NCI-H2029 (cell line): ENCODE results near the gene NKAIN1.
"Not testable (repeated sequence)": the region's sequence is repeated elsewhere in the genome, so short reads cannot be mapped to it uniquely, and the experiment has no call there.

Source experiments
- DNase-seq: peaks from one replicate; lab custom pipeline; 2025; lab: John Stamatoyannopoulos, UW

NKAIN1 gene

DNA sequence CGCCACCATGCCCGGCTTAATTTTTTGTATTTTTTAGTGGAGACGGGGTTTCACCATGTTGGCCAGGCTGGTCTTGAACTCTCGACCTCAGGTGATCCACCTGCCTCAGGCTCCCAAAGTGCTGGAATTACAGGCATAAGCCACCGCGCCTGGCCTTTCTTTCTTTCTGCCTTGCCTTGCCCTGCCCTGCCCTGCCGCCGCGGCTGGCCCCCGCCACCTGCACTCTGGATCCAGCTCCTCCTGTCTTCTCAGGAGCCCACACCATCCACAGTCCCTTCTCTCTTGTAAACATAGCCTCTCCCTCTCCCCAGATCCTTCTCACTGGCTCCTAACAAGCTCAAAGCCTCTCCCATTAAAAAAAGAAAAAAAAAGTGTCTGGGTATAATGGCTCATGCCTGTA is 44.4 kb downstream of the NKAIN1 start:
- not testable (repeated sequence) for DNase-seq

DNA sequence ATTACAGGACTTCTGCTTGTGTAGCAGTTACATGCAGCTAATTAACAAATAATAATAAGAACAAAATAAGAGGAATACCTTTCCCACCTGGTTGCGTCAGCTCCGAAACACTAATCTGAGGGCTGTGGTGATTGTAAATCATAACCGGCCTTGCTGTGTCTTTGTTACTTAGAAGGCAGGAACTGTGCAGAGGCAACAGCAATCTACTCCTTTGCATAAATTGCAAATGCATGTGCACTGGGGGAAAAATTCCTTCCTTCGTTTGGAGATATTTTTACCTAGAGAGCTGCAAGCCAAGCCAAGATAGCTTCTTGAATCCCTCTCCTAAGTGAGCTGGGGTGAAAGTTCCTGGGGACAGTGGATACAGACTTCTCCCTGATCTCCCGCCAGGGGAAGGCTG is 46.0 kb downstream of the NKAIN1 start:
- no peak for DNase-seq

DNA sequence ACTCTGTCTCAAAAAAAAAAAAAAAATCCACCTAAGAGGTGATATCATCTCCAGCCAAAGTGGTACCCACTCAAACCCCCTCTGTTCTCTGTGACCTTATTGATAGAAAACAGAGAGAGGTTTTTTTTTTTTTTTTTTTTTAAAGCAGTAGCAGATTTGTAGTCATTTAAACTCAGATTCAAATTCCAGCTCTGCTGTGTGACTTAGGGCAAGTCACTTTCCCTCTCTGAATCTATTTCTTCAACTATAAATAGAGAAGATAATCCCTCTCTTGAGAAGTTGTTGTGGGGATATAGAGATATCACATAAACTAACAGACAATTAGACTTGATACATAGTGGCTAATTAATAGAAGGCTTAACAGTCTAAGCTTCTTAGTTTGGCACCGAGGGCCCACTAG is 48.4 kb downstream of the NKAIN1 start:
- no peak for DNase-seq

DNA sequence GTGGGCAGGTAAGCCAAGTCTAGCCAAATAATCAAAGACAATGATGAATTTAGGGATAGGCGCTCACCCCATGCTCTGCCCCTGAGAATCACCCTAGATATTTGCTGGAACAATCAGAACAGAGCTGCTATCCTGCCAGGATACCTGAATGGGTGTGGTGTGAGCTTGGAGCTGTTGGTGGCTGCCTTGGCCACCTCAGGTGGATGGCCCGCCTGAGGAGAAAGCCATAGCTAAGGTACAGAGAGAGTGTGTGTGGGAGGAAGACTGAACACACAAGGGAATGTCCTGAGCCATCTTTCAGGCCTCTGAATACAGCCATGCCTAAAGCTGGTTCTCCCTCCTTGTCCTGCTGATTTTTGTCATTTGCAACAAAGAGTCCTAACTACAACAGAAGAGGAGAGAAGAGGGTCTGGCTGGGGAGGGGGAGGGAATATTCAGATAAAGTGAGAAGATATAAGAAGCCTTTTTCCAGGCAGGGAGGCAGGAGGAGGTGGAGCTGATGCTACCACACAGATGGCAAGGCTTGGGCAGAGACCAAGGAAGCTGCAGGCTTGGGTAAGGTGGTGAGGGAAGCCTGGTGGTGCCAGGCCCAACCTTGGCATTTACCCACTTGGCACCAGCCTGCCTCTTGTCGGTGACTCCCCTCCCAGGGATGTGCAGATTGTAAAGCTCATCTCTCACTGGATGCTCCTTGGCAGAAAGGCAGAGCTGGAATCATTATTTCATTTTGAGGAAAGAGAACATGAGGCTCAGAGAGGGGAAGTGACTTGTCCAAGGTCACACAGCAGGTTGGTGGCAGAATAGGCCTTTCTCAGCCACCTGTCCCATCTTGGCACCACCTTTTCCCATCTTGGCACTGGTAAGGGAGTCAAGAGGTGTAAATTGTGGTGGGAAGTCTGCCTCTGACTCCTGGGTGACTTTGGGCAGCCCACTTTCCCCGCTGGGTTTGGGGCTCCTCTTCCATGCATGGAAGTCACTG is 49.7 kb downstream of the NKAIN1 start:
- no peak for DNase-seq

DNA sequence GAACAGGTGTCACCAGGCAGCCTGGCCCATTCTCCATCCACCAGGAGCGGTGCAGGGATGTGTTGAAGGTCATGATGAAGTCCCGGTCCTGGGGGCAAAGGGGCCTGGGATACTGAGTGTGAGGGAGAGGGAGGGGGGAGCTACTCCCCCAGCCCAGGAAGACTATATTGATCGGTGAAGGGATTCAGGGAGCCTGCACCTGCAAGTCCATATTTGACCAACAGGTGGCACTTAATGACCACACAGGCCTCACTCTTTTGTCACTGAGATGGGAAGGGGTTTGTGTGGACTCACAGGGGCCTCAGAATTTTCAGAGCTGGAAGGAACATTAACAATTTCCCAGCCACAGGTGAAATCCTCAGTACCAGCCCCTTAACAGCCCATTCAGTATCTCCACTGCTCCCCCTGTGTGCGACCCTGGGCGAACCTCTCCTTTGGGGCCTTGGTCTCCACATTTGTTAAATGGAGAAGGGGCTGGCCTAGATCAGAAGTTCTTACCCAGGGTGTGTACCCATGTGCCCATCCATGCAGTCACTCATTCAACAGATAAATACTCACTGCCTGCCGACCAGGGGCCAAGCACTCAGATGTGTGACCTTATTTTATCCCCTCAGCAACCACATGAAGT is 55.6 kb downstream of the NKAIN1 start:
- DNase-seq: peak; percentile 3

DNA sequence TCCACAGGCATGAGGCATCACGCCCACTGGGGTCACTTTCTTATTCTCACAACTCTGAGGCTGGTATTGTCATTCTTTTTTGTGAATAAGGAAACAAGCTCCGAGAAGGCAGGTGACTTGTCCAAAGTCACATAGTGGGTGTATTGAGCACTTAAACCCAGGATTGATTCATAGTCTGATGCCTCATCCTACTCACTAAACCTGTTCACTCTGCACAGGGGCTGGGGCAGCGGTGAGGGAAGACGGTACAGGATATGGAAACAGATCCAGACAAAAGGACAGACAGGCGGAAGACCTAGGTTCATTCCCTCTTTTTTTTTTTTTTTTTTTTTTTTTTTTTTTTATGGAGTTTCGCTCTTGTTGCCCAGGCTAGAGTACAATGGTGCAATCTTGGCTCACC is 56.6 kb downstream of the NKAIN1 start:
- DNase-seq: no peak

DNA sequence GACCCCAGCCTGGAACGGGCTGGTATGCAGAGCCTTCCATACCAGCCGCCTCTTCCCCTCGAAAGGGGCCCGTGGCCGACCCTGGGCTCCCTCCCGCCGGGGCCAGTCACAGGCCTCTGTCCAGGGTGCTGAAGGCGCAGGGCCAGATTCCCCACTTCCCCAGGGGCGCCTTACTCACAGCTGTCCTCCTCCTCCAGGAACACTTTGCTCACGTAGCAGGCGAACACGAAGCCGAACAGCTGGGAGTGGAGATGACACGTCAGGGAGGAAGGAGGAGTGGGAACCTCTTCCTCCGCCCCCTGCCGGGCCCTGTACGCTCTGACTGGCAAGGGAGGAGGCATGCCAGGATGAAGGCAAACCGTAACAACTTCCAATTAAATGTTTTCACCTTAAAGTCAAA is 57.3 kb downstream of the NKAIN1 start:
- peak; percentile 63 for DNase-seq

DNA sequence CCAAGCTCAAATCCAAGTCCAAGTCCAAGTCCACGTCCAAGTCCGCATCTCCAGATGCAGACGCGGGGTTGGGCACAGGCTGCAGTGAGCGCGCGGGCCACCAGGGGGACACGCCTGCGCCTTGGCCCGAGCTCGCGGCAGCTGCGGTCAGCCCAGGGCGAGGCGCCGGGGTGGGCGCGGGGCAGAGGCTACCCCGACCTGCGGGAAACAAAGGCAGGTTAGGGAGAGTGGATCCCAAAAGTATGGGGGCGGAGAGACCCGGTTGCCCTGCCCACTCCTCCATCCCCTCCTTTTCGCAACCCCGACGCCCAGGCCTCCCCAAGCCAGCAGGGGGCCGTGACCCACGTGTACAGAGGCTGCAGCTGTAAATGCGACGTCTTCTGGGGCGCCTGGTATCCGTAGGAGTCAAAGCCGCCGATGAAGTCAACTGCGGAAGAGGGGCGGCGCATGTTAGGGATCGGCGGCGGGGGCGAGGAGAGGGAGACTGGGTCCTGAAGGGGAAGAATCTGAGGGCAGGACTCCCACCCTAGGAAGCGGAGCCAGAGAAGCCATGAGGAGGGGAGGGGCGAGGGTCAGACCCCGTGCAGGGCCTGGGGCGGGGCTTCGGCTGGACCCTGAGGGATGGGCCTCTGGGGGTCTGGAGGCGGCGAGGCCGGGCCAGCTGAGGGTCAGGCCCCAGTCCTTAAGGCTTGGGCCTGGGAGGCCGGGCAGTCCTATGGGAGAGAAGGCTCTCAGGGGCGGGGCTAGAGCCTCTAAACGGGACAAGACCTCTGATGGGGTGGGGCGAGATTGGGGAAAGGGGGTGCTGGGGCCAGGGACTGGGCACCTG is 58.0 kb downstream of the NKAIN1 start:
- peak; percentile 8 for DNase-seq

DNA sequence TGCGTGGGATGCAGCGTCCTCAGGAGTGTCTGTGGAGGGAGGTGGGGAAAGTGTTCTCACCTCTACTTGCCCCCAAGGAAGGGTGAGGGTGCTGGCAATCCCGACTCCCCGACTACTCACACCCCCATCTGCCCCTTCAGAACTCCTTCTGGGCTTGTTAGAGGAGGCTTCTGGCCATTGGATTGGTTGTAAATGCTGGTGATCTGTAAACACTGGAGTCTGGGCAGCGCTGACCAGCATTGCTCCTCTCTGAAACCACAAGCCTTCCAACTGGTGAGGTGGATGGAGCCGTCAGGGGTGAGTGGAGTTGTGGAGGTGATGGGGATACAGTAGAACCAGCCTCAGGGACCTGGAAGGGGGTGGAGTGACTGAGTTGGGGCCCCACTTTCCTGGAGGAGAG is 59.3 kb downstream of the NKAIN1 start:
- DNase-seq: no peak

DNA sequence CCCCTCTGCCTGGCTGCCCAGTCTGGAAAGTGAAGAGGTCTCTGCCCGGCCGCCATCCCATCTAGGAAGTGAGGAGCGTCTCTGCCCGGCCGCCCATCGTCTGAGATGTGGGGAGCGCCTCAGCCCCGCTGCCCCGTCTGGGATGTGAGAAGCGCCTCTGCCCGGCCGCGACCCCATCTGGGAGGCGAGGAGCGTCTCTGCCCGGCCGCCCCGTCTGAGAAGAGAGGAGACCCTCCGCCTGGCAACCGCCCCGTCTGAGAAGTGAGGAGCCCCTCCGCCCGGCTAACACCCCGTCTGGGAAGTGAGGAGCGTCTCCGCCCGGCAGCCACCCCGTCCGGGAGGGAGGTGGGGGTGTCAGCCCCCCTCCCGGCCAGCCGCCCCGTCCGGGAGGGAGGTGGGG is 63.4 kb downstream of the NKAIN1 start:
- DNase-seq: not testable (repeated sequence)

DNA sequence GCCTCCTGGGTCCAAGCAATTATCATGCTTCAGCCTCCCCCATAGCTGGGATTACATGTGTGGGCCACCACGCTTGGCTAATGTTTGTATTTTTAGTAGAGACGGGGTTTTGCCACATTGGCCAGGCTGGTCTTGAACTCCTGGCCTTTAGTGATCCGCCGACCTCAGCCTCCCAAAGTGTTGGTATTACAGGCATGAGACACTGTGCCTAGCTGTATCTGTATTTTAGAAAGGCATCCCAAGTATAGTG is 69.3 kb downstream of the NKAIN1 start:
- DNase-seq: no peak

DNA sequence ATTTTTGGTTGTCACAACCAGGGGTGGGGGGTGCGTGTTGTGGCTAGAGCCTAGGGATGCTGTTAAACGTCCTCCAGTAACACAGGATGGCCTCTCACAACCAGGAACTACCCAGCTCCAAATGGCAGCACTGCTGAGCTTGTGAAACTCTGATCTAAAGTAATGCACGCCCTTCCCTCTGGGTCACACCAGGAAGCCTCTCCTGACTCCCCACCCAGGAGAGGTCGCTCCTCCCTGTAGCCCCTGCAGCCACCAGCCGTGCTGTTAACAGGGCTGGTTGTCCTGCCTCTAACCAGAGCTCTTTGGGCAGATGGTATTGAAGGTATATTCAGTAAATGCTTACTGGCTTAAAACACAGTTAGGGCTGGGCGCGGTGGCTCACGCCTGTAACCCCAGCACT is 73.2 kb downstream of the NKAIN1 start:
- DNase-seq: no peak

DNA sequence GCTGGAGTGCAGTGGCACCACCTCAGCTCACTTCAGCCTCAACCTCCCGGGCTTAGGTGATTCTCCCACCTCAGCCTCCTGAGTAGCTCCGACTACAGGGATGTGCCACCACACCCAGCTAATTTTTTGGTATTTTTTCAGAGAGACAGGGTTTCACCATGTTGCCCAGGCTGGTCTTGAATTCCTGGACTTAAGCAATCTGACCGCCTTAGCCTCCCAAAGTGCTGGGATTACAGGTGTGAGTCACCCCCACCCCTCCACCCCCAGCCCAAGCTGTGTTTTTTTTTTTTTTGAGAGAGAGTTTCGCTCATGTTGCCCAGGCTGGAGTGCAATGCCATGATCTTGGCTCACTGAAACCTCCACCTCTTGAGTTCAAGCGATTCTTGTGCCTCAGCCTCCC is 75.4 kb downstream of the NKAIN1 start:
- DNase-seq: no peak

DNA sequence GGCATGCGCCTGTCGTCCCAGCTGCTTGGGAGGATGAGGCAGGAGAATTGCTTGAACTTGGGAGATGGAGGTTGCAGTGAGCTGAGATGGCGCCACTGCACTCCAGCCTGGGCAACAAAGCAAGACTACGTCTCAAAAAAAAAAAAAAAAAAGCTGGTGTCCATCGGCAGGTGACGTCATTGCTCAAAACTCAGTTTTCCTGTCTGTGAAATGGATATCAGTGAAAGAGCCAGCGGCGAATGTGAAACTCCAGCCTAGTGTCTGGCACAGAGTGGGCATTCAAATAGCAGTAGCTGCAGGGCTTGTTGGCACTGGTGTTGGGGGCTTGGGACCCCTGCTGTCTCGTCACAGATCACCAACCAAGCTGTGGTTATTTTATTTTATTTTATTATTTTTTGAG is 75.8 kb downstream of the NKAIN1 start:
- DNase-seq: no peak

DNA sequence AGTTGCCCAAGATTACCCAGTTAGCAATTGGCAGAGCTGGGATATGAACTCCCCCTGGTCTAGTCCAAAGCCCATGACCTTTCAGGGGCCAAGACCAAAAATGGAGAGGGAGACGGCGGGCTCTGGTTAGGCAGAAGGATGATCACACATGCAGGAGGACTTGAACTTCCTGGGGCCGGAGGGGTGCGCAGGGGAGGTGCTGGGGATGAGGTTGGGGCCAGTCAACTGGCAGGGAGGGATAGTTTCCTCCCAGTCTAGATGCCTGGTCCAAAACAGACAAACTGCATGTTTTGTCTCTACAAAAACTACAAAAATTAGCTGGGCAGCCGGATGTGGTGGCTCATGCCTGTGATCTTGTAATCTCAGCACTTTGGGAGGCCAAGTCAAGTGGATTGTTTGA is 78.1 kb downstream of the NKAIN1 start:
- DNase-seq: no peak

DNA sequence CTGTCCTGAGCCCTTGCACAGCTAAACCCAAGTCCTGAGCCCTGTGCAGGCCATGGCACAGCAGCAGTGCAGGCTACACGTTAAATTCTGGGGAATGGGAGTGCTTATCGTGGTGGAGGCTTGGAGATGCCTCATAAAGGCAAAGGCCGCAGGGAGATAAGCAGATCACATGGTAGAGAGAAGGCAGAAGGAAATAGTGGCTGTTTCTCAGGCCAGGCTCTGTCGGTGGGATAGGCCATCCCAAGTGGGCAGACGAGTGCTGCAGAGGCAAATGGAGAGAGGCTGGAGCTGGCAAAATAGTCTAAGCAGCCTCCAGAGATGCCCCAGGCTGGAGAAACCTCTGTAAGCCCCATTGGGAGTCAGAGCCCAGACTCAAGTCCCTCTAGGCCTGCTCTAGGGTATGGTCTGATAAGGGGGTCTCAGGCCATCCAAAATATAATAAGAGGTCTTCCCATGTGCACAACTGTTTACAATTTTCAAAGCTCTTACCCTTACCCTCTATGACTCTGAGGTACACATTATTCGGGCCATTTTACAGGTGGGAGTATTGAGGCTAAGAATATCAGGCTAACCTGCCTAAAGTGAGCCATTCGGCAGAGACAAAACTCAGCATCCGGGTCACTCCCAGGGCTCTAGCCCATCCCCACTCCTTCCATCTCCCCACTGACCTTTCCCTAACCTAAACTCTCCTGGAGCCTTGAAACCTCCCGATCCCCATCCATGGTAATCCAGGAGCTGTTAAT is 79.6 kb downstream of the NKAIN1 start:
- no peak for DNase-seq

DNA sequence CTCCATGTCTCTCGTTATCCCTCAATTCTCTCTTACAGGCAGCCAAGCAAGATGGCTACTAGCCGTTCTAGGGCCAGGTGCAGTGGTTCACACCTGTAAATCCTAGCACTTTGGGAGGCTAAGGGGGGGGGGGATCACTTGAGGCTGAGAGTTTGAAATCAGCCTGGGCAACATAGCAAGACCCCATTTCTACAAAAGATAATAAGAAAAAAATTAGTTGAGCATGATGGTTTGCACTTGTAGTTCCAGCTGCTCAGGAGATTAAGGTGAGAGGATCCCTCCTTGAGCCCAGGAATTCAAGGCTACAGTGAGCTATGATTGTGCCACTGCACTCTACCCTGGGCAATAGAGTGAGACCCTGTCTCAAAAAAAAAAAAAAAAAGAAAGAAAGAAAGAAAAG is 80.4 kb downstream of the NKAIN1 start:
- DNase-seq: no peak

DNA sequence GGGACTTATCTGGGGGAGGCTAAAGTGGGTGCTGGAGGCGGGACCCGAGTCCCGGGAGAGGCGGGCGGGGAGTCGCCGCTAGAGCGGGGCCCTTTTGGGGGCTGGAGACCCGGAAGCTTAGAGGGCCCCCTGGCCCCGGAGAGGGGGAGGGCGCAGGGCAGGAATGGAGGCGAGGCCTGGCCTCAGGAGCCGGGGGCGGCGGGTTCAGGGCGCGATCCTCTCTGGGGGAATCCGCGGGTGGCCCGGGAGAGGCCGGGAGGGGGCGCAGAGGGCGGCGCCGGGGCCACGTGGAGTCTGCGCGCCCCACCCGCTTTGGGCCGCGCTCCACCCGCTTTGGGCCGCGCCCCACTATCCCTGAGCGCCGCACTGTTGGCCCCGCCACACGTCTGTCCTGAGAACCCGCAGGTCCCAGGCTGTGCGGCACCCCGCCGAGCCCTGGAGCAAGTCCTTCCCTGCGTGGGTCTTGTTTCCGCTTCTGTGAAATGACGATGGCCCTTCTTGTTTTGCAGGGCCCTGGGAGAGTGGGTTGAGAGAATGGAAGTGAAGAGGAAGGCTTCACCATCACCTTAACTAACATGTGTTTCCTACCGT is 84.4 kb downstream of the NKAIN1 start:
- no peak for DNase-seq

DNA sequence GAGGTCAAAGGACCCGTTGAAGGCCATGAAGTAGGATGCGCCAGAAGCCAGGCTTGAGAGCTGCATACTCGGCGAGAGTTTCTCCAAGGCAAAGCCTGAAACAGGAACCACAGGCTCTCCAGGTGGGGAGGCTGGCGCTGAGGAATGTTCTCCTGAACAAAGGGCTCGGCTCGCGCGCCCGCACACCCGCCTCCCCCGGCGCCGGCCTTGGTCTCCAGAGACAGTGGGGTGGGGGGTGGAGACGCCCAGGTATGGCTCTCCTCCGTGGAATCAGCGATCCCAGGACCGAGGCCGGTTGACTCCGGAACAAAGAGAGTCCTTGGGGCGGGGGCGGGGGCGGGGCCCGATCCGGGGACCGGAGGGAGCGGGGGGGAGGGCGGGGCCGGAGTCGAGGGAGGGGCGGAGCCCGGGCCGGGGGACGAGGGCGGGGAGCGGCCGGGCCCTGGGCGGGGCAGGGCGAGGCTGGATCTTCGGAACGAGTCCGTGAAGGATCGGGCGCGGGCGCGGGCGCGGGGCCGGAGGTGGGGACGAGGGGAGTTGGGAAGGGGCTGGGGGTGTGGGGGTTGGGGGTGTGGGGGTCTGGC is 85.0 kb downstream of the NKAIN1 start:
- peak; percentile 70 for DNase-seq

DNA sequence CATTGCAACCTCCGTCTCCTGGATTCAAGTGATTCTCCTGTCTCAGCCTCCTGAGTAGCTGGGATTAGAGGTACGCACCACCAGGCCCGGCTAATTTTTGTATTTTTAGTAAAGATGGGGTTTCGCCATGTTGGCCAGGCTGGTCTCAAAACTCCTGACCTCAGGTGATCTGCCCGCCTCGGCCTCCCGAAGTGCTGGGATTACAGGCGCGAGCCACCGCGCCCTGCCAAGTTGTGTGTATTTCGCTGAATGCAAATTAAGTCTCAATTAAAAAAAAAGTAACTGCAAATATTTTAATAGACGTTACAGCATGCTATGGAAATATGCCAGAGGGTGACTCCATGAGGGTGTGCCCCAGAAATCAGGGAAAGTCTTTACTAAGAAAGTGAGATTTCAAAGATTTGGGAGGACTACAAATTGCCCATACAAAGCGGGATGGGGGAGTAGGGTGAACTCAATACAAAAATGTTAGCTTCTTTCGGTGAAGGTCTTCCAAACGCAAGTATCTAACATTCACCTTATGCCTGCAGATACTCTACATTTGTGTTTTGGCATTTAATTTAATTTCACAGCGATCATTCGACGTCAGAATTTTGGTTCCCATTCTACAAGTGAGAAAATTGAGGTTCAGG is 85.6 kb downstream of the NKAIN1 start:
- no peak for DNase-seq

DNA sequence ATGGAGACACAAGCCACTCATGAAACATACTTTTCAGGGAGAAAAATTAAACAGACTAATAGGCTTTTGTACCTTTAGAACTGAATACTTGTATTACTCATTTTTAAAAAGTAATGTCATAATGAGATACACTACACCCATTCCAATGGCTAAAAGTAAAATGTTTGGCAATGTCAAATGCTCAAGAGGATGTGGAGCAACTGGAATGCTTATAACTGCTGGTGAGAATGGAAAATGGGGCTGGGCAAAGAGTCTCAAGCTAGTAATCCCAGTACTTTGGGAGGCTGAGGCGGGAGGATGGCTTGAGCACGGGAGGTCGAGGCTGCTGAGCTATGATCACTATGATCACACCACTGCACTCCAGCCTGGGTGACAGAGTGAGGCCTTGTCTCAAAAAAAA is 86.3 kb downstream of the NKAIN1 start:
- no peak for DNase-seq
